Gastroesophageal sphincter (tissue), 3 donors: ENCODE results near the gene C12orf42.

Experiments
- CTCF ChIP-seq, 4 experiments: fragments of 200-600 bp in 2 of 4; fragments of 450-650 bp in 2 of 4; sonication (generic) in 1 of 4; IDR thresholded peaks; one replicate each; pipeline ENCODE4 v1.5.1; 2017 to 2019; ENCODE audit warnings: antibody characterized with exemption in 4 of 4, mild to moderate bottlenecking in 2 of 4, moderate library complexity in 2 of 4
- POLR2A ChIP-seq, 2 donors: fragments of 450-650 bp; IDR thresholded peaks; one replicate each; pipeline ENCODE4 v1.6.1; 2017; ENCODE audit warnings: antibody characterized with exemption in 2 of 2, mild to moderate bottlenecking in 2 of 2, moderate library complexity in 1 of 2

GRCh38 chr12:103278329-103278728 is 217.4 kb downstream of the C12orf42 start:
- no peak for TF ChIP-seq POLR2A (IDR thresholded peaks at IDR 0.05)
- no peak for TF ChIP-seq CTCF (IDR thresholded peaks at IDR 0.05)
